CD4-positive, CD25-positive, alpha-beta regulatory T cell (primary cell): ENCODE results near the gene CIB4. TPM values are rescaled to one million over a fixed set of nuclear protein-coding genes. Genes with fewer than 3 reads are reported as not detected.

ENCODE experiments used
- ATAC-seq, 2 donors: fragments of 150-1000 bp; cut with Tn5 transposase; one replicate each; pipeline ENCODE4 v1.10.0; 2021; ENCODE audit warnings: low read depth in 2 of 2, moderate number of reproducible peaks in 2 of 2, moderate library complexity in 1 of 2
- DNase-seq, 3 donors: peaks; one replicate each; pipeline versions ENCODE4 v3.0.0 to v3.0.0-alpha.2; 2012 to 2022; ENCODE audit warnings: mixed read lengths in 1 of 3
- H3K27ac ChIP-seq: one replicate; pipeline ENCODE4 v1.7.0; 2013; ENCODE audit warnings: mild to moderate bottlenecking, low read length; ENCODE audit not compliant: insufficient read depth, poor library complexity, severe bottlenecking
- H3K27me3 ChIP-seq: one replicate; pipeline ENCODE4 v1.7.0; 2013; ENCODE audit warnings: low read length; ENCODE audit not compliant: control insufficient read depth, insufficient read depth
- H3K36me3 ChIP-seq: one replicate; pipeline ENCODE4 v1.7.0; 2013; ENCODE audit warnings: mild to moderate bottlenecking, low read length, moderate library complexity; ENCODE audit not compliant: control insufficient read depth, insufficient read depth
- H3K4me1 ChIP-seq: 2 replicates; pipeline ENCODE4 v1.7.0; 2013; ENCODE audit warnings: mild to moderate bottlenecking, low read length; ENCODE audit not compliant: insufficient read depth, control insufficient read depth, poor library complexity, severe bottlenecking
- H3K4me3 ChIP-seq: one replicate; pipeline ENCODE4 v1.7.0; 2013; ENCODE audit warnings: low read depth, mild to moderate bottlenecking, low read length, moderate library complexity
- H3K9me3 ChIP-seq, 2 experiments: 1 replicate in 1 of 2; 2 replicates in 1 of 2; pipeline ENCODE4 v1.7.0; 2013; ENCODE audit warnings: low read length in 2 of 2, mild to moderate bottlenecking in 1 of 2, moderate library complexity in 1 of 2; ENCODE audit not compliant: control insufficient read depth in 2 of 2
- H3K27ac Mint-ChIP-seq, 3 donors: one replicate each; pipeline ENCODE4 v1.8.0; 2020 to 2022; ENCODE audit warnings: mild to moderate bottlenecking in 3 of 3, mixed read lengths in 3 of 3, moderate library complexity in 2 of 3
- H3K27me3 Mint-ChIP-seq: one replicate; pipeline ENCODE4 v1.8.0; 2022; ENCODE audit warnings: mild to moderate bottlenecking, mixed read lengths
- H3K36me3 Mint-ChIP-seq: one replicate; pipeline ENCODE4 v1.8.0; 2020; ENCODE audit warnings: mixed read lengths
- H3K4me1 Mint-ChIP-seq, 4 donors: one replicate each; pipeline ENCODE4 v1.8.0; 2020 to 2022; ENCODE audit warnings: mixed read lengths in 4 of 4, mild to moderate bottlenecking in 1 of 4
- H3K4me3 Mint-ChIP-seq, 4 donors: one replicate each; pipeline ENCODE4 v1.8.0; 2020 to 2022; ENCODE audit warnings: mild to moderate bottlenecking in 4 of 4, mixed read lengths in 4 of 4, moderate library complexity in 3 of 4
- H3K9me3 Mint-ChIP-seq, 7 donors: one replicate each; pipeline ENCODE4 v1.8.0; 2020 to 2022; ENCODE audit warnings: mixed read lengths in 7 of 7, mild to moderate bottlenecking in 3 of 7, moderate library complexity in 2 of 7
- polyA plus RNA-seq, 4 donors: library from polyadenylated mRNA; unstranded; fragments of 300-500 nt; fragmentation: Illumina TruSeq; gene quantifications; one replicate each; pipeline ENCODE4 v1.2.3, GENCODE V29; 2021
- total RNA-seq: library from RNA; stranded (reverse); gene quantifications from one replicate; pipeline ENCODE4 v1.2.3, GENCODE V29; 2022

CIB4 gene
- total and polyA plus RNA-seq, 5 donors from 2014 or later, result not detected

- Histone ChIP-seq H3K9me3 (no peaks in the 10 kb centered on the region), H3K4me1 (no peaks in the 10 kb centered on the region), H3K4me3 (no peak overlapping the region), H3K27ac (no peak overlapping the region), H3K27me3 (no peaks in the 10 kb centered on the region), H3K36me3 (no peaks in the 10 kb centered on the region)
- Mint-ChIP-seq H3K27me3 (peaks cover 19% of the 10 kb centered on the region), H3K4me1 (no peaks in the 10 kb centered on the region), H3K4me3 (no peak overlapping the region), H3K27ac (no peak overlapping the region), H3K9me3 (no peaks in the 10 kb centered on the region), H3K36me3 (no peaks in the 10 kb centered on the region)
- ATAC-seq, result no peak
- DNase-seq, result no peak
These were observed 7.3 kb upstream of the CIB4 start for GRCh38 chr2:26648516-26648915.

DNA sequence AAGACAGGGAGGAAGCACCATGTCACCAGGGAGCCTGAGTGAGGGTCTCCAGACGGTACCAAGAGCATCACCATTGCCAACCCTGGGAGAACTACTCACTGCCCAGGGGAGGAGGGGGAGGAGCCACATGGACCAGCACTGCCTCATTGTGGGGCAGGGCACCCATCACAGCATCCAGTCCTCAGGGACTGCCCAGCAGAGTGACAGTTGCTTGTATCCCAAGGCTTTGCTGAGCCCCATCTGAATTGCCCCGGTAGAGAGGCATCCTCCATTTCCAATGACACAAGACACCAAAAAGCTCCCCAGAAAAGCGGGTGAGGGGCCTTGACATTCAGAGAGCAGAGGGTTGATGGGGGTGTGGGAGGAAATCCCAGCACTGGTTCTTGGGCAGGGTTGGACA, 6.8 kb upstream of the CIB4 start:
- no peaks in the 10 kb centered on the region for H3K4me1 Mint-ChIP-seq
- Histone ChIP-seq H3K4me3 (no peak overlapping the region), H3K27me3 (no peaks in the 10 kb centered on the region), H3K27ac (no peak overlapping the region), H3K9me3 (no peaks in the 10 kb centered on the region), H3K4me1 (no peaks in the 10 kb centered on the region), H3K36me3 (no peaks in the 10 kb centered on the region)
- H3K27me3 Mint-ChIP-seq, result peaks cover 24% of the 10 kb centered on the region
- H3K36me3 Mint-ChIP-seq, result no peaks in the 10 kb centered on the region
- H3K4me3 Mint-ChIP-seq, result no peak overlapping the region
- no peak for DNase-seq
- H3K9me3 Mint-ChIP-seq, result no peaks in the 10 kb centered on the region
- no peak for ATAC-seq
- H3K27ac Mint-ChIP-seq, result no peak overlapping the region

DNA sequence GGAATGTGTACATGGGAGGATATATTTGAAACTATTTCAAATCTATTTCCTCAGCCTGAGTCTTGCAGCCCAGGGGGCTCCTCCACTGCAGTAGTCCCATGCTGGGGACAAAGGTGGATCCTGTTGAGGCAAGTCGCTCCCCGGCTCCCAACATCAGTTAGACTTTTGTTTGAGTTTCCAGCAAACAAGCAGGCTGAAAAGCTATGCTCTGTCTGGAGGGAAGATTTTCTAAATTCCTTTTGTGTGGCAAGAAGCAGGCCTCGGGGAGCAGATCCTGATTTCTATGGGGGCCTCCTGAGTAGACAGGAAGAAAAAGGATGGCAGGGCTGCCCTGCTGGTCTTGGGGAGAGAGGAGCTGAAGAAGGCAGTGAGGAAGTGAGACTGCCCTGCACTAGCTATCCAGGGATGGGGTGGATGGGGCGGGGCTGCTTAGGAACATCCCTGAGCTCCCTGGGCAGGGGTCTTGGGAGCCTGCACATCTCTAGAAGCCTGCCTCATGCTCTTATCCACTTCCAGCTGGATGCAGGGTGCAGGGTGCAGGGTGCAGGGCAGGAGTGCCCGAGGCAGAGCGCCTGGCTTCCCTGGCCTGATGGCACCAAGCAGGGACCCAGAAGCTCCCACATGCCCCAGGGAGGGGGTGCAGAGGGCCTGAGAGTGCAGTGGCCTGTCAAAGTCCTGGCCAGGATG, 6.0 kb upstream of the CIB4 start:
- H3K4me3 Mint-ChIP-seq, result no peak overlapping the region
- no peak overlapping the region for H3K4me3 ChIP-seq
- H3K9me3 Mint-ChIP-seq, result no peaks in the 10 kb centered on the region
- H3K36me3 ChIP-seq, result no peaks in the 10 kb centered on the region
- H3K27me3 Mint-ChIP-seq, result peaks cover 29% of the 10 kb centered on the region
- DNase-seq (no peak), ATAC-seq (no peak)
- no peak overlapping the region for H3K27ac ChIP-seq
- H3K9me3 ChIP-seq, result no peaks in the 10 kb centered on the region
- H3K4me1 ChIP-seq, result no peaks in the 10 kb centered on the region
- no peaks in the 10 kb centered on the region for H3K36me3 Mint-ChIP-seq
- no peaks in the 10 kb centered on the region for H3K4me1 Mint-ChIP-seq
- no peak overlapping the region for H3K27ac Mint-ChIP-seq
- H3K27me3 ChIP-seq, result no peaks in the 10 kb centered on the region

DNA sequence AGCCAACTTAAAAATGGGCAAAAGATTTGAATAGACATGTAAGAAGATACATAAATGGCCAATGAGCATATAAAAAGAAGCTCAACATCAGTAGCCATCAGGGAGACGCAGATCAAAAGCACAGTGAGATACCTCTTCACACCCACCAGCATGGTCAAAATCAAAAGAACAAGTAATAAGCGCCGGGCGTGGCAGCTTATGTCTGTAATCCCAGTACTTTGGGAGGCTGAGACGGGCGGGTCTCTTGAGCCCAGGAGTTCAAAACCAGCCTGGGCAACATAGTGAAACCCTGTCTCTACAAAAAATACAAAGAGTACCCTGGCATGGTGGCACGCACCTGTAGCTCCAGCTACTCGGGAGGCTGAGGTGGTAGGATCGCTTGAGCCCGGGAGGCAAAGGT, 4.6 kb upstream of the CIB4 start:
- Mint-ChIP-seq H3K27ac (peak overlapping the region in 1 of 3 donors; percentile 12), H3K36me3 (no peaks in the 10 kb centered on the region), H3K27me3 (peaks cover 38% of the 10 kb centered on the region), H3K4me1 (no peaks in the 10 kb centered on the region), H3K4me3 (no peak overlapping the region), H3K9me3 (no peaks in the 10 kb centered on the region)
- Histone ChIP-seq H3K27me3 (no peaks in the 10 kb centered on the region), H3K36me3 (no peaks in the 10 kb centered on the region), H3K27ac (no peak overlapping the region), H3K9me3 (no peaks in the 10 kb centered on the region), H3K4me1 (no peaks in the 10 kb centered on the region), H3K4me3 (no peak overlapping the region)
- ATAC-seq (no peak), DNase-seq (no peak)

GRCh38 chr2:26644188-26644835, 3.1 kb upstream of the CIB4 start:
- DNase-seq (no peak), ATAC-seq (no peak)
- Histone ChIP-seq H3K4me1 (no peaks in the 10 kb centered on the region), H3K27ac (no peak overlapping the region), H3K4me3 (no peak overlapping the region), H3K36me3 (no peaks in the 10 kb centered on the region), H3K27me3 (no peaks in the 10 kb centered on the region), H3K9me3 (no peaks in the 10 kb centered on the region)
- no peaks in the 10 kb centered on the region for H3K4me1 Mint-ChIP-seq
- H3K36me3 Mint-ChIP-seq, result no peaks in the 10 kb centered on the region
- H3K9me3 Mint-ChIP-seq, result no peaks in the 10 kb centered on the region
- peaks cover 48% of the 10 kb centered on the region for H3K27me3 Mint-ChIP-seq
- H3K27ac Mint-ChIP-seq, result no peak overlapping the region
- no peak overlapping the region for H3K4me3 Mint-ChIP-seq

GRCh38 chr2:26642429-26642828, 1.3 kb upstream of the CIB4 start:
- Mint-ChIP-seq H3K4me3 (no peak overlapping the region), H3K9me3 (no peaks in the 10 kb centered on the region), H3K27me3 (peaks cover 50% of the 10 kb centered on the region), H3K27ac (no peak overlapping the region), H3K36me3 (no peaks in the 10 kb centered on the region), H3K4me1 (no peaks in the 10 kb centered on the region)
- no peak for DNase-seq
- ATAC-seq, result no peak
- no peaks in the 10 kb centered on the region for H3K9me3 ChIP-seq
- no peak overlapping the region for H3K27ac ChIP-seq
- H3K4me1 ChIP-seq, result no peaks in the 10 kb centered on the region
- no peaks in the 10 kb centered on the region for H3K36me3 ChIP-seq
- H3K27me3 ChIP-seq, result no peaks in the 10 kb centered on the region
- no peak overlapping the region for H3K4me3 ChIP-seq

DNA sequence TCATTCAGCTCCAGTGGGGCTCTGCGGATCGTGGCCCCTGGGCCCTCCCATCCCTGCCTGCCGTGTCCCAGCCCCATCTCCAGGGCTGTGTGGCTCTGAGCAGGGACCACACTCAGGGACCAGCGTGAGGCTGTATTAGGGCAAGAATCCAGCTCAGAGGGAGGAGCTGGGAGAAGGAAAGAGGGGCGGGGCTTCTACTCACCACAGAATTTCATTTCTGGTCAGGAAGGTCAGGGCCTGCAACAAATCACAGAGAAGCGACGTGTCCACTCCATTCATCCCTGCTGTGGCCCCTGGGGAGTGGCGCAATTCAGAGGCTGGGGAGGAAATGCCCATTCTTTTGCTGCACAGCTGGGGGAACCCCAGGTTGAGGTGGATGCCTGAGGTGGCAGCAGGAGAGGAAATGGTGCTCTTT, 828 bp downstream of the CIB4 start:
- Mint-ChIP-seq H3K4me1 (no peaks in the 10 kb centered on the region), H3K4me3 (no peak overlapping the region), H3K36me3 (no peaks in the 10 kb centered on the region), H3K9me3 (no peaks in the 10 kb centered on the region), H3K27ac (peak overlapping the region in 1 of 3 donors; percentile 34), H3K27me3 (peaks cover 43% of the 10 kb centered on the region)
- Histone ChIP-seq H3K9me3 (no peaks in the 10 kb centered on the region), H3K4me1 (no peaks in the 10 kb centered on the region), H3K4me3 (no peak overlapping the region), H3K27me3 (no peaks in the 10 kb centered on the region), H3K36me3 (no peaks in the 10 kb centered on the region), H3K27ac (no peak overlapping the region)
- ATAC-seq (no peak), DNase-seq (no peak)

GRCh38 chr2:26639685-26640243, 1.4 kb downstream of the CIB4 start:
- no peaks in the 10 kb centered on the region for H3K36me3 Mint-ChIP-seq
- H3K4me3 Mint-ChIP-seq, result no peak overlapping the region
- H3K4me1 Mint-ChIP-seq, result no peaks in the 10 kb centered on the region
- DNase-seq (no peak), ATAC-seq (no peak)
- no peak overlapping the region for H3K27ac ChIP-seq
- no peaks in the 10 kb centered on the region for H3K36me3 ChIP-seq
- H3K4me3 ChIP-seq, result no peak overlapping the region
- H3K27me3 Mint-ChIP-seq, result peaks cover 38% of the 10 kb centered on the region
- no peaks in the 10 kb centered on the region for H3K27me3 ChIP-seq
- no peaks in the 10 kb centered on the region for H3K9me3 ChIP-seq
- H3K27ac Mint-ChIP-seq, result peak overlapping the region in 1 of 3 donors; percentile 34
- H3K9me3 Mint-ChIP-seq, result no peaks in the 10 kb centered on the region
- H3K4me1 ChIP-seq, result no peaks in the 10 kb centered on the region
